ENCODE results near the gene CDH5. TPM values are rescaled to one million over a fixed set of nuclear protein-coding genes. Genes with fewer than 3 reads are reported as not detected.

The CDH5 gene
- total RNA-seq, 1 donor from 2014 or later, result not detected

GRCh38 chr16:66376114-66376513, 9.6 kb downstream of the CDH5 start:
- no peaks in the 10 kb centered on the region for H4K20me1 ChIP-seq (ENCODE audit: low read depth)
- H3K27ac ChIP-seq, result no peak overlapping the region
- TF ChIP-seq EZH2phosphoT487 (IDR thresholded peaks at IDR 0.05) (no peak), EZH2 (IDR thresholded peaks at IDR 0.05) (no peak)
- TF ChIP-seq, protein P1, sequence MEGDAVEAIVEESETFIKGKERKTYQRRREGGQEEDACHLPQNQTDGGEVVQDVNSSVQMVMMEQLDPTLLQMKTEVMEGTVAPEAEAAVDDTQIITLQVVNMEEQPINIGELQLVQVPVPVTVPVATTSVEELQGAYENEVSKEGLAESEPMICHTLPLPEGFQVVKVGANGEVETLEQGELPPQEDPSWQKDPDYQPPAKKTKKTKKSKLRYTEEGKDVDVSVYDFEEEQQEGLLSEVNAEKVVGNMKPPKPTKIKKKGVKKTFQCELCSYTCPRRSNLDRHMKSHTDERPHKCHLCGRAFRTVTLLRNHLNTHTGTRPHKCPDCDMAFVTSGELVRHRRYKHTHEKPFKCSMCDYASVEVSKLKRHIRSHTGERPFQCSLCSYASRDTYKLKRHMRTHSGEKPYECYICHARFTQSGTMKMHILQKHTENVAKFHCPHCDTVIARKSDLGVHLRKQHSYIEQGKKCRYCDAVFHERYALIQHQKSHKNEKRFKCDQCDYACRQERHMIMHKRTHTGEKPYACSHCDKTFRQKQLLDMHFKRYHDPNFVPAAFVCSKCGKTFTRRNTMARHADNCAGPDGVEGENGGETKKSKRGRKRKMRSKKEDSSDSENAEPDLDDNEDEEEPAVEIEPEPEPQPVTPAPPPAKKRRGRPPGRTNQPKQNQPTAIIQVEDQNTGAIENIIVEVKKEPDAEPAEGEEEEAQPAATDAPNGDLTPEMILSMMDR (IDR thresholded peaks at IDR 0.05), result no peak
- no peaks in the 10 kb centered on the region for H3K9me3 ChIP-seq (ENCODE audit: low read depth)
- no peaks in the 10 kb centered on the region for H3K36me3 ChIP-seq
- H3K4me2 ChIP-seq, result no peak overlapping the region
- Mint-ChIP-seq H3K27me3 (ENCODE audit: insufficient read depth, low read depth) (peaks cover 13% of the 10 kb centered on the region), H3K4me1 (peaks cover 18% of the 10 kb centered on the region), H3K4me3 (no peak overlapping the region), H3K9me3 (peaks cover 6% of the 10 kb centered on the region), H3K27ac (no peak overlapping the region), H3K36me3 (peaks cover 3% of the 10 kb centered on the region)
- H3K4me3 ChIP-seq, result no peak overlapping the region
- H3K9ac ChIP-seq, result no peak overlapping the region
- H3K27me3 ChIP-seq, result no peaks in the 10 kb centered on the region
- peaks cover 17% of the 10 kb centered on the region for H3K4me1 ChIP-seq
- DNase-seq (ENCODE audit: low spot score), result no peak
- no peaks in the 10 kb centered on the region for H3F3A ChIP-seq (ENCODE audit: low read depth)
- H2AFZ ChIP-seq (replicated peaks), result no peak overlapping the region
- H3K79me2 ChIP-seq (ENCODE audit: low read depth), result no peaks in the 10 kb centered on the region

DNA sequence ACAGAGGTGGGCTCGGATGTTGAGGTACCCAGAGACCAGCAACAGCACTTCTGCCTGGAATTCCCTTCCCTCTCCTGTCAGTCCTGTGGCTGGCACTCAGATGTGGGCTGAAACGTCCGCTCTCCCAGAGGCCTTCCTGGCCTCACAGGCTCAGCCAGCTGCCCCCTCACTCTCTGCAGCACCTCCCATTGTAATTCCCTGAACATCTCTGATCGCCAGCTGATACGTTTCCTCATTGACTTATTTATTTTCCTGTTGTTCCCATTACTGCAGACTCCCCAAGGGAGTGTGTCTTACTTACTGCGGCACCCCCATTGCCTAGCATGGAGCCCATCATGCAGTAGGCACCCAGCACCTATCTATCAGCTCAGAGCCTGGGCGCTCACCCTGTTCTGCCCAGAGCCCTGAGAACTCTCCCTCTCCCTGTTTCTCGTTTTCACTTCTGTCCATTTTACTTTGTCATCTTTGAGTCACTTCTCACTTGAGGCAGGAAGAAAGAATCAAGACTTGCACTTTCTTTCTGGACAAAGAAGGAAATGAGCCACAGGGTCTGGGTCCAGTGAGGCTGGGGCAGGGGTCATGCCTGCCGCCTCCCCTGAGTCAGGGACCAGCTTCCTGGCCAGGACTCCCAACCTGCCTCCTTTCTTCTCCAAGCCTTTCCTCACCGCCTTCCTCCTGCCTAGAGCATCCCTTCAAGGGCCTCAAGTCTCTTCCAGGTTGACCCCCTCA, 10.2 kb downstream of the CDH5 start:
- H3K36me3 Mint-ChIP-seq, result peaks cover 3% of the 10 kb centered on the region
- no peak for TF ChIP-seq EZH2phosphoT487 (IDR thresholded peaks at IDR 0.05)

GRCh38 chr16:66377324-66377723, 10.8 kb downstream of the CDH5 start:
- no peak for DNase-seq (ENCODE audit: low spot score)
- H3K27me3 Mint-ChIP-seq (ENCODE audit: insufficient read depth, low read depth), result peaks cover 11% of the 10 kb centered on the region
- Histone ChIP-seq H3K79me2 (ENCODE audit: low read depth) (no peaks in the 10 kb centered on the region), H3K9ac (no peak overlapping the region), H3K27ac (no peak overlapping the region), H3K9me3 (ENCODE audit: low read depth) (no peaks in the 10 kb centered on the region), H3K4me3 (no peak overlapping the region), H3F3A (ENCODE audit: low read depth) (no peaks in the 10 kb centered on the region), H4K20me1 (ENCODE audit: low read depth) (no peaks in the 10 kb centered on the region), H3K4me2 (no peak overlapping the region), H3K36me3 (no peaks in the 10 kb centered on the region), H3K27me3 (no peaks in the 10 kb centered on the region), H3K4me1 (peaks cover 17% of the 10 kb centered on the region), H2AFZ (replicated peaks) (no peak overlapping the region)
- peaks cover 8% of the 10 kb centered on the region for H3K9me3 Mint-ChIP-seq
- H3K4me3 Mint-ChIP-seq, result no peak overlapping the region
- H3K36me3 Mint-ChIP-seq, result peaks cover 3% of the 10 kb centered on the region
- H3K27ac Mint-ChIP-seq, result peak overlapping the region; percentile 84
- peaks cover 16% of the 10 kb centered on the region for H3K4me1 Mint-ChIP-seq
- TF ChIP-seq EZH2 (IDR thresholded peaks at IDR 0.05) (no peak), EZH2phosphoT487 (IDR thresholded peaks at IDR 0.05) (no peak)
- TF ChIP-seq, protein P1 (IDR thresholded peaks at IDR 0.05), result no peak

More for the DNA sequence above, 10.2 kb downstream of the CDH5 start:
- Histone ChIP-seq H3K79me2 (ENCODE audit: low read depth) (no peaks in the 10 kb centered on the region), H3K9ac (no peak overlapping the region), H3K36me3 (no peaks in the 10 kb centered on the region), H3K27ac (no peak overlapping the region), H3K4me2 (no peak overlapping the region), H3K27me3 (no peaks in the 10 kb centered on the region), H4K20me1 (ENCODE audit: low read depth) (no peaks in the 10 kb centered on the region), H3K9me3 (ENCODE audit: low read depth) (no peaks in the 10 kb centered on the region), H3K4me3 (no peak overlapping the region), H3F3A (ENCODE audit: low read depth) (no peaks in the 10 kb centered on the region), H2AFZ (replicated peaks) (no peak overlapping the region), H3K4me1 (peaks cover 17% of the 10 kb centered on the region)
- Mint-ChIP-seq H3K4me1 (peaks cover 18% of the 10 kb centered on the region), H3K9me3 (peaks cover 8% of the 10 kb centered on the region), H3K27ac (peak overlapping the region; percentile 84), H3K27me3 (ENCODE audit: insufficient read depth, low read depth) (peaks cover 13% of the 10 kb centered on the region), H3K4me3 (no peak overlapping the region)
- no peak for DNase-seq (ENCODE audit: low spot score)

Measured in neural progenitor cell (in vitro differentiated cells).